CD4-positive, alpha-beta T cell (primary cell): ENCODE results near the gene CEP250. TPM values are rescaled to one million over a fixed set of nuclear protein-coding genes. Genes with fewer than 3 reads are reported as not detected.

ENCODE experiments used
- ATAC-seq: fragments of 200-7000 bp; cut with Tn5 transposase; one replicate; pipeline ENCODE4 v1.10.0; 2022; ENCODE audit warnings: mild to moderate bottlenecking; ENCODE audit not compliant: poor library complexity
- CTCF ChIA-PET: fragments of 350-600 bp; sonication (Branson Sonifier 250); formaldehyde crosslinking; loops from one replicate; lab custom pipeline; 2021; ENCODE audit warnings: antibody characterized with exemption, inconsistent platforms; lab: Charles Lee
- POLR2A ChIA-PET: fragments of 350-600 bp; sonication (Branson Sonifier 250); formaldehyde crosslinking; loops from one replicate; lab custom pipeline; 2021; ENCODE audit warnings: antibody characterized with exemption, inconsistent platforms; lab: Charles Lee
- DNase-seq, 14 experiments: peaks; one replicate each; pipeline ENCODE4 v3.0.0-alpha.2; 2013 to 2020; ENCODE audit warnings: mixed read lengths in 2 of 14
- H3K27ac ChIP-seq, 2 donors: one replicate each; pipeline versions ENCODE4 v1.5.1 to v1.7.0; 2013; ENCODE audit warnings: low read length in 2 of 2, low read depth in 1 of 2, mild to moderate bottlenecking in 1 of 2
- H3K27me3 ChIP-seq, 2 experiments: 1 replicate in 1 of 2; 2 replicates in 1 of 2; pipeline versions ENCODE4 v1.6.1 to v1.7.0; 2013; ENCODE audit warnings: low read length in 2 of 2, control low read depth in 1 of 2, mild to moderate bottlenecking in 1 of 2, moderate library complexity in 1 of 2; ENCODE audit not compliant: insufficient read depth in 2 of 2, control insufficient read depth in 1 of 2
- H3K36me3 ChIP-seq: one replicate; pipeline ENCODE4 v1.6.1; 2013; ENCODE audit warnings: low read length, control low read depth; ENCODE audit not compliant: insufficient read depth
- H3K4me1 ChIP-seq: one replicate; pipeline ENCODE4 v1.6.1; 2013; ENCODE audit warnings: low read length, control low read depth; ENCODE audit not compliant: insufficient read depth
- H3K4me3 ChIP-seq: one replicate; pipeline ENCODE4 v1.5.1; 2013; ENCODE audit warnings: mild to moderate bottlenecking, low read length, moderate library complexity
- H3K9me3 ChIP-seq, 2 experiments: 1 replicate in 1 of 2; 2 replicates in 1 of 2; pipeline versions ENCODE4 v1.6.1 to v1.7.0; 2013; ENCODE audit warnings: low read length in 2 of 2, mild to moderate bottlenecking in 2 of 2, control low read depth in 1 of 2, moderate library complexity in 1 of 2; ENCODE audit not compliant: control insufficient read depth in 1 of 2, insufficient read depth in 1 of 2
- H3K27ac Mint-ChIP-seq: one replicate; pipeline ENCODE4 v1.8.0; 2020; ENCODE audit warnings: mixed read lengths
- H3K27me3 Mint-ChIP-seq: one replicate; pipeline ENCODE4 v1.8.0; 2021; ENCODE audit warnings: mixed read lengths
- H3K36me3 Mint-ChIP-seq: one replicate; pipeline ENCODE4 v1.8.0; 2021; ENCODE audit warnings: low read depth, mixed read lengths
- H3K4me1 Mint-ChIP-seq: one replicate; pipeline ENCODE4 v1.8.0; 2021; ENCODE audit warnings: low read depth, mixed read lengths
- H3K4me3 Mint-ChIP-seq: one replicate; pipeline ENCODE4 v1.8.0; 2020; ENCODE audit warnings: mild to moderate bottlenecking, mixed read lengths
- H3K9me3 Mint-ChIP-seq: one replicate; pipeline ENCODE4 v1.8.0; 2020; ENCODE audit warnings: mixed read lengths
- CTCF ChIP-seq: fragments of 200-600 bp; IDR thresholded peaks from one replicate; pipeline ENCODE4 v1.8.0; 2022; ENCODE audit warnings: antibody characterized with exemption, mild to moderate bottlenecking
- intact Hi-C, 2 experiments: fragments of 100-400 bp; cut with DNase I in 1 of 2; cut with micrococcal nuclease in 1 of 2; formaldehyde crosslinking; loops; one replicate each; pipeline versions ENCODE4 v1.15.1 to v1.9.0; 2023 to 2025; cut with DNase I, micrococcal nuclease
- total RNA-seq, 174 experiments: library from RNA in 2 of 174; stranded (reverse) in 2 of 174; gene quantifications; one replicate each; pipeline ENCODE4 v1.2.3 and lab custom pipeline; 2021 to 2026

Gene CEP250
- total RNA-seq, 2 experiments from 2014 or later: 27.6 to 33.1 TPM

DNA sequence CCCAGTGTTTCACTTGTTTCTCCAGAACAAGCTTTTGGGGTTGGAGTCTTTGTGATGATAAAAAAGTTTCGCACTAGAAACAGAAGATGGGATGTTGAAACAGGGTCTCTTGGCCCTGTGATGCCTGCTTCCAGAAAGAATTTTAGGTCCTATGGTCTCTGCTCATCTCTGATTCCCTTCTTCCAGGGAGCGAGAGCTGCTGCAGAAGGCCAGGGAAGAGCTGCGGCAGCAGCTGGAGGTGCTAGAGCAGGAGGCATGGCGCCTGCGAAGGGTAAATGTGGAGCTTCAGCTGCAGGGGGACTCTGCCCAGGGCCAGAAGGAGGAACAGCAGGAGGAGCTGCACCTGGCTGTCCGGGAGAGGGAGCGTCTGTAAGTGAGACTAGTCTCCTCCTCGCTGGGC lies 18.3 kb downstream of the CEP250 start:
- no peak overlapping the region for H3K4me3 ChIP-seq

GRCh38 chr20:35474303-35474871 lies 19.0 kb downstream of the CEP250 start:
- Mint-ChIP-seq H3K36me3 (peaks cover 46% of the 10 kb centered on the region), H3K27me3 (no peaks in the 10 kb centered on the region), H3K9me3 (no peaks in the 10 kb centered on the region), H3K27ac (no peak overlapping the region), H3K4me1 (no peaks in the 10 kb centered on the region), H3K4me3 (no peak overlapping the region)
- ChIA-PET POLR2A (no interaction called here), CTCF (interaction anchor here (1.6 kb wide), 1 partner anchor 27 kb away, joined by 4 read pairs; no protein-coding TSS in a partner anchor)
- Histone ChIP-seq H3K4me1 (no peaks in the 10 kb centered on the region), H3K4me3 (no peak overlapping the region), H3K9me3 (no peaks in the 10 kb centered on the region), H3K36me3 (peaks cover 68% of the 10 kb centered on the region), H3K27ac (no peak overlapping the region), H3K27me3 (no peaks in the 10 kb centered on the region)
- TF ChIP-seq CTCF: no peak
- intact Hi-C loops: loop anchor here in 1 of 2 experiments (5.0 kb wide), 1 partner anchor 48 kb away; no protein-coding TSS in a partner anchor
- no peak for DNase-seq
- ATAC-seq: no peak

More for the DNA sequence above, 18.3 kb downstream of the CEP250 start:
- Mint-ChIP-seq H3K36me3 (peaks cover 41% of the 10 kb centered on the region), H3K27ac (no peak overlapping the region), H3K4me1 (no peaks in the 10 kb centered on the region), H3K4me3 (no peak overlapping the region), H3K9me3 (no peaks in the 10 kb centered on the region), H3K27me3 (no peaks in the 10 kb centered on the region)
- Histone ChIP-seq H3K9me3 (no peaks in the 10 kb centered on the region), H3K27ac (no peak overlapping the region), H3K27me3 (no peaks in the 10 kb centered on the region), H3K36me3 (peaks cover 65% of the 10 kb centered on the region), H3K4me1 (no peaks in the 10 kb centered on the region)
- ATAC-seq (no peak), DNase-seq (no peak)
- intact Hi-C loops: loop anchor here in 1 of 2 experiments (5.0 kb wide), 1 partner anchor 49 kb away; no protein-coding TSS in a partner anchor
- ChIA-PET CTCF (interaction anchor here (1.6 kb wide), 1 partner anchor 26 kb away, joined by 4 read pairs; no protein-coding TSS in a partner anchor), POLR2A (no interaction called here)
- no peak for TF ChIP-seq CTCF

DNA sequence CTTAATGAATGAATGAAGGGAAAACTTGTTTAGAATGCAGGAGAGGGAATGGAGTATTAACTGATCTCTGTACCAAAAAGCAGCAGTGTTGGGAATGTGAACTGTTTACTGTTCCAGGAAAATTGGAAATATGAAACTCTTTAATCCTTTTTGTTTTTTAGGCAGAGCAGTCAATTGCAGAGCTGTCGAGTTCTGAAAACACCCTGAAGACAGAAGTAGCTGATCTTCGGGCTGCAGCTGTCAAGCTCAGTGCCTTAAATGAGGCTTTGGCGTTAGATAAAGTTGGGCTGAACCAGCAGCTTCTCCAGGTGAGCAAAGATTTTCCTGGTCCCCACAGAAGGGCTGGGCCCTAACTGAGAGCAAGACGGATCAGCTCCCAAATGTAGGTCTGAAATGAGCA lies 20.9 kb downstream of the CEP250 start:
- no peak overlapping the region for H3K27ac Mint-ChIP-seq
- H3K36me3 ChIP-seq: peaks cover 79% of the 10 kb centered on the region
- no peaks in the 10 kb centered on the region for H3K9me3 ChIP-seq
- no peak overlapping the region for H3K4me3 Mint-ChIP-seq
- H3K36me3 Mint-ChIP-seq: peaks cover 42% of the 10 kb centered on the region
- H3K9me3 Mint-ChIP-seq: no peaks in the 10 kb centered on the region
- TF ChIP-seq CTCF: no peak
- no peak overlapping the region for H3K4me3 ChIP-seq
- DNase-seq (no peak), ATAC-seq (no peak)
- no peaks in the 10 kb centered on the region for H3K4me1 Mint-ChIP-seq
- H3K27me3 Mint-ChIP-seq: no peaks in the 10 kb centered on the region
- no peaks in the 10 kb centered on the region for H3K27me3 ChIP-seq
- intact Hi-C loops: loop anchor here in 1 of 2 experiments (5.0 kb wide), 1 partner anchor 416 kb away; no protein-coding TSS in a partner anchor
- ChIA-PET CTCF (no interaction called here), POLR2A (no interaction called here)
- H3K27ac ChIP-seq: no peak overlapping the region
- no peaks in the 10 kb centered on the region for H3K4me1 ChIP-seq
